A549 (cell line): ENCODE data around the gene KRTAP10-10. TPM values are rescaled to one million over a fixed set of nuclear protein-coding genes. Genes with fewer than 3 reads are reported as not detected.
"Not testable (repeated sequence)": the region's sequence is repeated elsewhere in the genome, so short reads cannot be mapped to it uniquely, and the experiment has no call there.

Experiments used
- ATAC-seq, 2 experiments: fragments of 200-7000 bp in 1 of 2; fragments of >200 bp in 1 of 2; cut with Nextera tagmentation in 1 of 2; cut with Tn5 transposase in 1 of 2; 3 replicates each; pipeline versions ENCODE4 v1.8.0 to v1.9.1; 2018 to 2020; ENCODE audit warnings: mild to moderate bottlenecking in 1 of 2, moderate library complexity in 1 of 2
- CTCF ChIA-PET: fragments of 300-600 bp; sonication (Branson Sonifier 250); formaldehyde crosslinking; extraction: SDS; loops from one replicate; lab custom pipeline; 2021; ENCODE audit warnings: antibody characterized with exemption, inconsistent platforms; lab: Yijun Ruan, JAX
- POLR2A ChIA-PET: fragments of 350-600 bp; formaldehyde crosslinking; extraction: SDS; loops from one replicate; lab custom pipeline; 2021; ENCODE audit warnings: antibody characterized with exemption, inconsistent platforms; lab: Yijun Ruan, JAX
- DNase-seq, 2 experiments: peaks; one replicate each; pipeline versions ENCODE4 v3.0.0 to v3.0.0-alpha.2; 2011 to 2016; ENCODE audit warnings: low read depth in 1 of 2, low spot score in 1 of 2
- FAIRE-seq: peaks from 2 replicates; lab custom pipeline; 2011; peaks lifted over from hg19 to GRCh38; lab: Jason Lieb, UNC
- H3K27ac ChIP-seq, 2 experiments: fragments of >200 bp; sonication (Bioruptor Twin); formaldehyde crosslinking; 3 replicates each; pipeline ENCODE4 v1.5.1; 2016 to 2017
- H3K4me1 ChIP-seq: fragments of >200 bp; sonication (Bioruptor Twin); formaldehyde crosslinking; 3 replicates; pipeline ENCODE4 v1.6.1; 2016
- H3K4me2 ChIP-seq: fragments of >200 bp; sonication (Bioruptor Twin); formaldehyde crosslinking; 3 replicates; pipeline ENCODE4 v1.6.1; 2016
- H3K4me3 ChIP-seq: fragments of >200 bp; sonication (Bioruptor Twin); formaldehyde crosslinking; 3 replicates; pipeline ENCODE4 v1.5.1; 2016
- H3K9me3 ChIP-seq: fragments of >200 bp; sonication (Bioruptor Twin); formaldehyde crosslinking; 3 replicates; pipeline ENCODE4 v1.6.1; 2016
- EHF ChIP-seq: fragments of 250-450 bp; sonication (Bioruptor Pico); IDR thresholded peaks from 2 replicates; pipeline ENCODE4 v1.5.0; 2020; ENCODE audit warnings: mild to moderate bottlenecking
- FOSB ChIP-seq: fragments of 250-450 bp; sonication (Bioruptor Pico); IDR thresholded peaks from 2 replicates; pipeline ENCODE4 v1.5.0; 2020; ENCODE audit warnings: mild to moderate bottlenecking, moderate library complexity
- FOSL2 ChIP-seq, 2 experiments: fragments of 450-650 bp in 1 of 2; fragments of >200 bp in 1 of 2; sonication (Bioruptor Twin) in 1 of 2; formaldehyde crosslinking; IDR thresholded peaks; 2 replicates each; pipeline versions ENCODE4 v1.5.0 to v1.6.1; 2016 to 2020; ENCODE audit warnings: mild to moderate bottlenecking in 1 of 2, moderate library complexity in 1 of 2
- HOXA7 ChIP-seq: fragments of 250-450 bp; sonication (Bioruptor Pico); IDR thresholded peaks from 2 replicates; pipeline ENCODE4 v1.5.0; 2020; ENCODE audit warnings: mild to moderate bottlenecking, moderate library complexity
- JUN ChIP-seq, 2 experiments: fragments of >200 bp; sonication (Bioruptor Twin); formaldehyde crosslinking; IDR thresholded peaks; 2 replicates in 1 of 2; 3 replicates in 1 of 2; pipeline ENCODE4 v1.6.1; 2016 to 2017
- PHF8 ChIP-seq: fragments of 200-600 bp; sonication (generic); IDR thresholded peaks from 2 replicates; pipeline ENCODE4 v1.6.1; 2016; ENCODE audit warnings: low read depth, mild to moderate bottlenecking, antibody characterized with exemption, moderate library complexity, borderline replicate concordance
- POLR2AphosphoS2 ChIP-seq: conservative IDR thresholded peaks from 2 replicates; pipeline ENCODE4 v1.6.1; 2012; ENCODE audit warnings: low read length, improper control_type of control experiment, inconsistent platforms
- RCOR1 ChIP-seq: fragments of 150-350 bp; IDR thresholded peaks from 2 replicates; pipeline ENCODE4 v1.6.1; 2014; ENCODE audit warnings: antibody characterized with exemption, low read length, low read depth
- RFX5 ChIP-seq: fragments of 450-650 bp; IDR thresholded peaks from 2 replicates; pipeline ENCODE4 v1.7.1; 2014; ENCODE audit warnings: antibody characterized with exemption, mild to moderate bottlenecking, moderate library complexity
- SMC3 ChIP-seq: fragments of >200 bp; sonication (Bioruptor Twin); formaldehyde crosslinking; IDR thresholded peaks from 3 replicates; pipeline ENCODE4 v1.6.1; 2018; ENCODE audit warnings: inconsistent platforms
- SREBF2 ChIP-seq: fragments of 450-650 bp; IDR thresholded peaks from 2 replicates; pipeline ENCODE4 v1.6.1; 2014; ENCODE audit warnings: mild to moderate bottlenecking, moderate library complexity
- ZFP36 ChIP-seq: fragments of 450-650 bp; IDR thresholded peaks from 2 replicates; pipeline ENCODE4 v1.6.1; 2014; ENCODE audit warnings: borderline replicate concordance; ENCODE audit not compliant: partially characterized antibody
- WGBS: methylation state at CpG from one replicate; pipeline ENCODE4 v1.1.6; 2017; ENCODE audit errors: missing lambda C conversion rate; 5-methylcytosine and 5-hydroxymethylcytosine counted together
- polyA plus RNA-seq, 4 experiments: library from polyadenylated mRNA; depleted of rRNA in 3 of 4; stranded (reverse); fragments of >200 nt; fragmentation: RNase III in 1 of 4; extraction: RNeasy Plus Mini Kit Qiagen cat#74134 plus additional on column Dnase treatment in 1 of 4; gene quantifications; 2 replicates in 3 of 4; 3 replicates in 1 of 4; pipeline ENCODE4 v1.2.3, GENCODE V29; 2011 to 2017
- TF ChIP-seq, protein P1 (sequence below): IDR thresholded peaks from 2 replicates; pipeline ENCODE4 v1.6.1; 2012; ENCODE audit warnings: low read depth, borderline replicate concordance
- TF ChIP-seq, protein P2 (sequence below): fragments of >200 bp; sonication (Bioruptor Twin); formaldehyde crosslinking; IDR thresholded peaks from 2 replicates; pipeline ENCODE4 v1.6.1; 2016

KRTAP10-10 gene
- polyA plus RNA-seq, 2 of the 4 experiments (the other 2 are of a cell fraction), result not detected

DNA sequence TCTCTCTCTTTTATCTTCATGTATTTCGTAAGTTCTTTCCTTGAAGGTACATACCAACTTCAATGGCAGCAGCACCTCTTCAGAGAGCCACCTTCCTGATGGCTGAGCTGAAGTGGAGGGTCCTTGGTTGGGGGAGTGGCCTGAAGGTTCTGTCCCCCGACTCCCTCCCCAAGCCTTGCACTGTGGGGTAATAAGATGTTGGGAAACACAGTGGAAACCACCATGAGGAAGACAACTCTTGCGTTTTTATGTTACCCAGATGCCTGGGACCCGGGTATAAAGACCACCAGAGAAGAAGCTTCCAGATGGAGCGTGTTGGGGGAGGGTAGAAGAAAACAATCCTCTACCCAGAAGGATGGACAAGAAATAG lies 21.4 kb downstream of the KRTAP10-10 start:
- Histone ChIP-seq H3K4me3 (no peak overlapping the region), H3K9me3 (peaks cover 2% of the 10 kb centered on the region; the same call in 1 of the 3 replicates), H3K27ac (no peak overlapping the region), H3K4me1 (no peaks in the 10 kb centered on the region), H3K4me2 (no peak overlapping the region)
- 16% methylated on average over 4 of the region's 5 CpGs for WGBS
- TF ChIP-seq JUN (IDR thresholded peaks at IDR 0.05), result no peak
- no peak for TF ChIP-seq POLR2AphosphoS2
- TF ChIP-seq RCOR1, result no peak
- TF ChIP-seq EHF (CRISPR knock-in tag), result no peak
- no peak for DNase-seq
- CTCF ChIA-PET, result no interaction called here
- FAIRE-seq, result no peak
- no peak for ATAC-seq
- POLR2A ChIA-PET, result no interaction called here

DNA sequence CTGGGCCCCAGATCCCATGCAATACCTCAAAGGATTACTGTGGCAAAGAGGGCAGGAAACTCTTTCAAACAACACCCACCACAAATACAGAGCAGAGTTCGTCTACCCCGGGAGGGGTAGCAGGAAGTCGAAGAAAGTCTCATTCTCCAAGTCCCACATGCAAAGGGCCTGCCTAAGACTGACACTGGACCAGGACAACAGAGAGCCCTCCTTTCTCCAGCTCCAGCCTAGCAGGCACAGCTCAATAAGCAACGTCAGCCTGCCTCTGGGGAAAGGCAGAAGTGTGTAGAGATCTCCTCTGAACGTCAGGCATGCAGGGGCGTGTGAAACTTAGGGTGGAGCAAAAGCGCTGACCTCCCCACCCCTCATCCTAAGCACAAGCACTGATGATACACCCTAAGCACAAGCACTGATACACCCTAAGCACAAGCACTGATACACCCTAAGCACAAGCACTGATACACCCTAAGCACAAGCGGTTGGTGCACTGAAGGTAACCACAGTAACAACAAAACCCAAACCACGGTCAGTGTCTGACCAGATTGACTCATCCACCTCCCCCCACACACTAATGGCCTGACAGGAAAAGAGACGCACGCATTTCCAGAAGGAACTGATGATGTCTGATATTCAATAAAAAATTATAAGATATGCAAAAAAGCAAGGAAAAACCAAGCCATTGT lies 21.9 kb downstream of the KRTAP10-10 start:
- 18% methylated on average over 10 of the region's 11 CpGs for whole genome bisulfite sequencing
- DNase-seq, result no peak
- no peak overlapping the region for H3K4me3 ChIP-seq
- no peaks in the 10 kb centered on the region for H3K4me1 ChIP-seq
- H3K9me3 ChIP-seq, result peaks cover 7% of the 10 kb centered on the region; the same call in 1 of the 3 replicates
- no peak overlapping the region for H3K27ac ChIP-seq
- ChIA-PET POLR2A (no interaction called here), CTCF (no interaction called here)
- no peak overlapping the region for H3K4me2 ChIP-seq
- TF ChIP-seq RFX5 (no peak), PHF8 (no peak)
- TF ChIP-seq, protein P1, sequence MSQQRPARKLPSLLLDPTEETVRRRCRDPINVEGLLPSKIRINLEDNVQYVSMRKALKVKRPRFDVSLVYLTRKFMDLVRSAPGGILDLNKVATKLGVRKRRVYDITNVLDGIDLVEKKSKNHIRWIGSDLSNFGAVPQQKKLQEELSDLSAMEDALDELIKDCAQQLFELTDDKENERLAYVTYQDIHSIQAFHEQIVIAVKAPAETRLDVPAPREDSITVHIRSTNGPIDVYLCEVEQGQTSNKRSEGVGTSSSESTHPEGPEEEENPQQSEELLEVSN, result no peak
- no peak; a peak in 1 of 6 replicates for ATAC-seq
- FAIRE-seq, result no peak

DNA sequence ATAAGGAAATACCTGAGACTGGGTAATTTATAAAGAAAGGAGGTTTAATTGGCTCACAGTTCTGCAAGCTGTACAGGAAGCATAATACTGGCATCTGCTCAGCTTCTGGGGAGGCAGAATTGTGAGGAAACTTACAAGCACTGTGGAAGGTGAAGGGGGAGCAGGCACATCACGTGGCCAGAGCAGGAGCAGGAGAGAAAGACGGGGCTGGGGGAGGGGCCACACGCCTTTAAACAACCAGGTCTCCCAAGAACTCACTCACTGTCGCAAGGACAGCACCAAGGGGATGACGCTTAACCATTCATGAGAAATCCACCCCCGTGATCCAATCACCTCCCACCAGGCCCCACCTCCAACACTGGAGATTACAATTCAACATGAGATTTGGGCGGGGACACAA lies 24.4 kb downstream of the KRTAP10-10 start:
- H3K4me1 ChIP-seq, POLR2A ChIA-PET, H3K4me2 ChIP-seq, FAIRE-seq, DNase-seq, H3K4me3 ChIP-seq, H3K9me3 ChIP-seq, H3K27ac ChIP-seq, ATAC-seq, CTCF ChIA-PET: not testable (repeated sequence)
- WGBS, result 31% methylated on average over 7 of the region's 7 CpGs

GRCh38 chr21:44664691-44665090 lies 27.5 kb downstream of the KRTAP10-10 start:
- WGBS, result 23% methylated on average over 5 of the region's 5 CpGs
- no peak overlapping the region for H3K27ac ChIP-seq
- H3K4me2 ChIP-seq, result no peak overlapping the region
- ChIA-PET POLR2A (no interaction called here), CTCF (no interaction called here)
- peaks cover 7% of the 10 kb centered on the region; the same call in 1 of the 3 replicates for H3K9me3 ChIP-seq
- no peaks in the 10 kb centered on the region for H3K4me1 ChIP-seq
- FAIRE-seq (no peak), ATAC-seq (no peak), DNase-seq (no peak)
- no peak for TF ChIP-seq FOSB
- no peak for TF ChIP-seq SREBF2
- no peak for TF ChIP-seq ZFP36
- TF ChIP-seq SMC3, result no peak
- H3K4me3 ChIP-seq, result no peak overlapping the region

DNA sequence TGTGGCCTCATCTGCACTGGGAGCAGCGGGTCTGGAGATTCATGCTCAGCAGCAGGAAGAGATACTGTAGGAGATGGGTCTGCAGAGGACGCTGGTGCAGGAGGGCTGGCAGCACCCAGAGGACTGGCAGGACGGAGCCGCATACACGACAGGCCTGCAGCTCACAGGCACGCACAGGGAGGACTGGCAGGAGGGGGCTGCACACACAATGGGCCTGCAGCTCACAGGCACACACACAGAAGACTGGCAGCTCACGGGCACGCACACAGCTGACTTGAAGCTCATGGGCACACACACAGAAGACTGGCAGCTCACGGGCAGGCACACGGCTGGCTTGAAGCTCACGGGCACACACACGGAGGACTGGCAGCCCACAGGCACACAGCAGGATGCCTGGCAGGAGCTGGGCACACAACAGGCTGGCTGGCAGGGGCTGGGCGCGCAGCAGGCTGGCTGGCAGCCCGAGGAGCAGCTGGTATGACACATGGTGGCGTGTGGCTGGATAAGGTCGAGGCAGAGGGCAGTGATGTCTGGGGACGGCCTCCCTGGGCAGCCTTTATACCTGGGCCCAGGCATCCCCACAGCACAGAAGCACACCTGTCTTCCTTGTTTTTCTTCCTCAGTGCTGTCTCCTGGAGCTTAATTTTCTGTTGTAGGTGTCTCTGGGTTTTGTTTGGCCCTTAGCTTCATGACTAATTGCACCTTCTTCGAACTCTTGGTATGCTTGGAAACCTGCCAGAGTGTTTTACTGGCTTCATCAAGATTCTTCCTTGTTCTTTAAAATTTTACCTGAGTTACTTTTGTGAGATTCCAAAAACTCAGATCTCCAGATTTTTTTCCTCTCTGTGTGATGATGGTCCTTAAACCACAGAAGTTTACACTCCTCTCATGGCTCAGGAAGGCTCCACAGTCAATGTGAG lies 29.5 kb downstream of the KRTAP10-10 start, which contains the start of gene KRTAP12-2:
Gene KRTAP12-2 (minus strand): TSS at position 527 of the 920 bp plus-strand sequence. CDS start 41 bp downstream, at position 486.
- H3K4me1 ChIP-seq, result no peaks in the 10 kb centered on the region
- H3K27ac ChIP-seq, result no peak within 1 kb of the TSS
- CTCF ChIA-PET, result interaction anchor here (1.5 kb wide), 1 partner anchor 15 kb away, joined by 3 read pairs; no protein-coding TSS in a partner anchor
- 19% methylated on average over 13 of the region's 19 CpGs for WGBS
- FAIRE-seq, result no peak
- TF ChIP-seq, protein P2, sequence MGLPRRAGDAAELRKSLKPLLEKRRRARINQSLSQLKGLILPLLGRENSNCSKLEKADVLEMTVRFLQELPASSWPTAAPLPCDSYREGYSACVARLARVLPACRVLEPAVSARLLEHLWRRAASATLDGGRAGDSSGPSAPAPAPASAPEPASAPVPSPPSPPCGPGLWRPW, result no peak
- TF ChIP-seq FOSL2 (IDR thresholded peaks at IDR 0.05) (no peak), FOSL2 (CRISPR knock-in tag; IDR thresholded peaks at IDR 0.05) (no peak), HOXA7 (CRISPR knock-in tag) (no peak)
- POLR2A ChIA-PET, result no interaction called here
- no peak for DNase-seq
- H3K4me3 ChIP-seq, result no peak within 1 kb of the TSS
- no peak for ATAC-seq
- H3K9me3 ChIP-seq, result peaks cover 12% of the 10 kb centered on the region; the same call in 1 of the 3 replicates
- no peak within 1 kb of the TSS for H3K4me2 ChIP-seq
